Caco-2 (cell line): ENCODE data around the gene TOR1AIP2. TPM values are rescaled to one million over a fixed set of nuclear protein-coding genes. Genes with fewer than 3 reads are reported as not detected.
"Not testable (repeated sequence)": the region's sequence is repeated elsewhere in the genome, so short reads cannot be mapped to it uniquely, and the experiment has no call there.

Source experiments
- BruUV-seq: library from RNA; stranded (reverse); fragments of 400-500 nt; replicated peaks from 2 replicates; lab custom pipeline; 2021; lab: Mats Ljungman, UMichigan
- CTCF ChIA-PET: fragments of 300-600 bp; sonication (Branson Sonifier 250); formaldehyde crosslinking; loops from one replicate; lab custom pipeline; 2022; ENCODE audit warnings: antibody characterized with exemption; lab: Charles Lee
- POLR2A ChIA-PET: fragments of 300-600 bp; sonication (Branson Sonifier 250); formaldehyde crosslinking; loops from one replicate; lab custom pipeline; 2022; ENCODE audit warnings: antibody characterized with exemption; lab: Charles Lee
- DNase-seq, 2 experiments: peaks; one replicate each; pipeline versions ENCODE4 v3.0.0 to v3.0.0-alpha.2; 2020 to 2022
- H3K27me3 ChIP-seq: replicated peaks from 2 replicates; pipeline ENCODE4 v1.6.0; 2011; ENCODE audit warnings: low read length; ENCODE audit not compliant: control insufficient read depth, insufficient read depth
- H3K36me3 ChIP-seq: 2 replicates; pipeline ENCODE4 v1.5.1; 2011; ENCODE audit warnings: low read length; ENCODE audit not compliant: control insufficient read depth, insufficient read depth
- H3K4me1 ChIP-seq: fragments of 250-450 bp; sonication (Bioruptor Pico); 2 replicates; pipeline ENCODE4 v1.5.1; 2020; ENCODE audit warnings: mild to moderate bottlenecking
- H3K4me3 ChIP-seq: 2 replicates; pipeline ENCODE4 v1.5.1; 2011; ENCODE audit warnings: low read depth, mild to moderate bottlenecking, control low read depth, low read length
- H3K9me3 ChIP-seq: fragments of 250-450 bp; sonication (Bioruptor Pico); 2 replicates; pipeline ENCODE4 v1.5.1; 2020; ENCODE audit warnings: mild to moderate bottlenecking, moderate library complexity
- H3K27ac Mint-ChIP-seq: one replicate; pipeline ENCODE4 v1.8.0; 2022; ENCODE audit warnings: mixed read lengths; ENCODE audit not compliant: unreplicated experiment
- H3K27me3 Mint-ChIP-seq: one replicate; pipeline ENCODE4 v1.8.0; 2022; ENCODE audit warnings: mixed read lengths; ENCODE audit not compliant: insufficient read depth, unreplicated experiment
- H3K36me3 Mint-ChIP-seq: one replicate; pipeline ENCODE4 v1.8.0; 2022; ENCODE audit warnings: mild to moderate bottlenecking, mixed read lengths; ENCODE audit not compliant: insufficient read depth, unreplicated experiment
- H3K4me1 Mint-ChIP-seq: one replicate; pipeline ENCODE4 v1.8.0; 2022; ENCODE audit warnings: low read depth, mixed read lengths; ENCODE audit not compliant: unreplicated experiment
- H3K4me3 Mint-ChIP-seq: one replicate; pipeline ENCODE4 v1.8.0; 2022; ENCODE audit warnings: mild to moderate bottlenecking, moderate library complexity, mixed read lengths; ENCODE audit not compliant: unreplicated experiment
- H3K9me3 Mint-ChIP-seq: one replicate; pipeline ENCODE4 v1.8.0; 2022; ENCODE audit warnings: mixed read lengths; ENCODE audit not compliant: unreplicated experiment
- intact Hi-C: fragments of 100-400 bp; cut with micrococcal nuclease; formaldehyde crosslinking; loops from one replicate; pipeline ENCODE4 v1.10.0; 2022; ENCODE audit not compliant: unreplicated experiment
- total RNA-seq: library from RNA; stranded (reverse); gene quantifications from 2 replicates; pipeline ENCODE4 v1.2.3, GENCODE V29; 2022
- TF ChIP-seq, protein P1 (sequence below), 2 experiments: fragments of 200-600 bp in 1 of 2; IDR thresholded peaks; 1 replicate in 1 of 2; 2 replicates in 1 of 2; pipeline versions ENCODE4 v1.5.1 to v1.8.0; 2011 to 2022; ENCODE audit warnings: antibody characterized with exemption in 1 of 2, control low read depth in 1 of 2, inconsistent platforms in 1 of 2, low read depth in 1 of 2, low read length in 1 of 2, mild to moderate bottlenecking in 1 of 2, moderate library complexity in 1 of 2; ENCODE audit not compliant: insufficient read depth in 1 of 2, severe bottlenecking in 1 of 2, unreplicated experiment in 1 of 2

TOR1AIP2 gene
- total RNA-seq, 1 experiment from 2014 or later = 92.8 TPM

DNA sequence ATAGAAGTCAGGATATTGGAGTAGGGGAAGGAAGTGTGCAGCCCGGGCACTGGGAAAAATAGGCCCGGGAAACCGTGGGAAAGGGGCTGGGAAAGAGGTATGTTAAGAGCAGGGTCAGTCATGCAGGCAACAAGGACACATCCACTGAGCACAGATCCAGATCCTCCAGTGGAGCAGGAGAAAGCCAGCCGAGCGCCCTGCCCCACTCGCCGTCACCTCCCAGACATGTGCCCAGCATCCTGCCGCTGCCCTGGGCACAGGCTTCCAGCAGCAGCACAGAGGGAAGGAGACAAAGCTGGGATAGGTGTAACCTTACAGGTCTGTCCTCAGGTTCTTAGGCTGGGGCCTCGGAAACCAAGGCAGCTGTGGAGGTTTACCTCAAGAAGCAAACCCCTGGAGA is 70.3 kb downstream of the TOR1AIP2 start:
- TF ChIP-seq, protein P1, sequence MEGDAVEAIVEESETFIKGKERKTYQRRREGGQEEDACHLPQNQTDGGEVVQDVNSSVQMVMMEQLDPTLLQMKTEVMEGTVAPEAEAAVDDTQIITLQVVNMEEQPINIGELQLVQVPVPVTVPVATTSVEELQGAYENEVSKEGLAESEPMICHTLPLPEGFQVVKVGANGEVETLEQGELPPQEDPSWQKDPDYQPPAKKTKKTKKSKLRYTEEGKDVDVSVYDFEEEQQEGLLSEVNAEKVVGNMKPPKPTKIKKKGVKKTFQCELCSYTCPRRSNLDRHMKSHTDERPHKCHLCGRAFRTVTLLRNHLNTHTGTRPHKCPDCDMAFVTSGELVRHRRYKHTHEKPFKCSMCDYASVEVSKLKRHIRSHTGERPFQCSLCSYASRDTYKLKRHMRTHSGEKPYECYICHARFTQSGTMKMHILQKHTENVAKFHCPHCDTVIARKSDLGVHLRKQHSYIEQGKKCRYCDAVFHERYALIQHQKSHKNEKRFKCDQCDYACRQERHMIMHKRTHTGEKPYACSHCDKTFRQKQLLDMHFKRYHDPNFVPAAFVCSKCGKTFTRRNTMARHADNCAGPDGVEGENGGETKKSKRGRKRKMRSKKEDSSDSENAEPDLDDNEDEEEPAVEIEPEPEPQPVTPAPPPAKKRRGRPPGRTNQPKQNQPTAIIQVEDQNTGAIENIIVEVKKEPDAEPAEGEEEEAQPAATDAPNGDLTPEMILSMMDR (IDR thresholded peaks at IDR 0.05; ENCODE audit: insufficient read depth in 1 of 2, low read depth in 1 of 2, low read length in 1 of 2, severe bottlenecking in 1 of 2, unreplicated experiment in 1 of 2) = no peak
- Mint-ChIP-seq H3K4me1 (peaks cover 10% of the 10 kb centered on the region), H3K27me3 (peaks cover 14% of the 10 kb centered on the region), H3K4me3 (no peak overlapping the region), H3K9me3 (no peaks in the 10 kb centered on the region), H3K27ac (no peak overlapping the region), H3K36me3 (no peaks in the 10 kb centered on the region)
- H3K36me3 ChIP-seq = no peaks in the 10 kb centered on the region
- ChIA-PET POLR2A (no interaction called here), CTCF (interaction anchor here (2.3 to 5.1 kb wide), 2 partner anchors 7 to 102 kb away, joined by 21 to 237 read pairs; no protein-coding TSS in a partner anchor)
- no peak for DNase-seq
- intact Hi-C loops = no loop called here
- no peak overlapping the region for H3K4me3 ChIP-seq
- no peaks in the 10 kb centered on the region for H3K27me3 ChIP-seq
- no peaks in the 10 kb centered on the region for H3K9me3 ChIP-seq
- peaks cover 34% of the 10 kb centered on the region for H3K4me1 ChIP-seq
- no TSS peak for BruUV-seq

DNA sequence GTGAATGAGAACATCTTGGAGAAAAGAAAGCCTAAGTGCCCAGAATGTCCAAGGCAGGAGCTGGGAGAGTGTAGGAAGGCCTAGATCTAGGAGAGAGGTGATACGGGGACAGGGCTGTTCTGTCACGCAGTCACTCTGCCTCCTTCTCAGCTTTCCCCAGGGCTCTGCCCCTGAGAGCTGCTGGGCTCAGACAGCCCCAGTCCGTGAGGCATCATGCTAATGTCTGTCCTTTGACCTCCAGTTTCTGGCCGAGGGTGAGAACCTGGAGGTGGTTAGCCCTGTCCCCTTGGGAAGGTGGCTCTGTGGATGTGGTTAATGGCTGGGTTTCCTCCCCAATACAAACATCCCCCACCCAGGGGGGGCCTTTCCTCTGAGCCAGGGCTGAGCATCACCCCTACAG is 71.3 kb downstream of the TOR1AIP2 start:
- H3K36me3 Mint-ChIP-seq = no peaks in the 10 kb centered on the region
- DNase-seq = no peak
- H3K4me3 ChIP-seq = no peak overlapping the region
- no peaks in the 10 kb centered on the region for H3K36me3 ChIP-seq
- peaks cover 10% of the 10 kb centered on the region for H3K4me1 Mint-ChIP-seq
- intact Hi-C loops = no loop called here
- no peaks in the 10 kb centered on the region for H3K27me3 ChIP-seq
- H3K4me1 ChIP-seq = peaks cover 34% of the 10 kb centered on the region
- H3K27me3 Mint-ChIP-seq = peaks cover 9% of the 10 kb centered on the region
- no peak overlapping the region for H3K4me3 Mint-ChIP-seq
- TF ChIP-seq, protein P1 (IDR thresholded peaks at IDR 0.05; ENCODE audit: insufficient read depth in 1 of 2, low read depth in 1 of 2, low read length in 1 of 2, severe bottlenecking in 1 of 2, unreplicated experiment in 1 of 2) = no peak
- no peak overlapping the region for H3K27ac Mint-ChIP-seq
- no peaks in the 10 kb centered on the region for H3K9me3 ChIP-seq
- POLR2A ChIA-PET = no interaction called here
- H3K9me3 Mint-ChIP-seq = no peaks in the 10 kb centered on the region
- CTCF ChIA-PET = interaction anchor here (0.6 to 2.3 kb wide), 3 partner anchors 8 to 103 kb away, joined by 4 to 21 read pairs (median 7); no protein-coding TSS in a partner anchor
- BruUV-seq = no TSS peak

DNA sequence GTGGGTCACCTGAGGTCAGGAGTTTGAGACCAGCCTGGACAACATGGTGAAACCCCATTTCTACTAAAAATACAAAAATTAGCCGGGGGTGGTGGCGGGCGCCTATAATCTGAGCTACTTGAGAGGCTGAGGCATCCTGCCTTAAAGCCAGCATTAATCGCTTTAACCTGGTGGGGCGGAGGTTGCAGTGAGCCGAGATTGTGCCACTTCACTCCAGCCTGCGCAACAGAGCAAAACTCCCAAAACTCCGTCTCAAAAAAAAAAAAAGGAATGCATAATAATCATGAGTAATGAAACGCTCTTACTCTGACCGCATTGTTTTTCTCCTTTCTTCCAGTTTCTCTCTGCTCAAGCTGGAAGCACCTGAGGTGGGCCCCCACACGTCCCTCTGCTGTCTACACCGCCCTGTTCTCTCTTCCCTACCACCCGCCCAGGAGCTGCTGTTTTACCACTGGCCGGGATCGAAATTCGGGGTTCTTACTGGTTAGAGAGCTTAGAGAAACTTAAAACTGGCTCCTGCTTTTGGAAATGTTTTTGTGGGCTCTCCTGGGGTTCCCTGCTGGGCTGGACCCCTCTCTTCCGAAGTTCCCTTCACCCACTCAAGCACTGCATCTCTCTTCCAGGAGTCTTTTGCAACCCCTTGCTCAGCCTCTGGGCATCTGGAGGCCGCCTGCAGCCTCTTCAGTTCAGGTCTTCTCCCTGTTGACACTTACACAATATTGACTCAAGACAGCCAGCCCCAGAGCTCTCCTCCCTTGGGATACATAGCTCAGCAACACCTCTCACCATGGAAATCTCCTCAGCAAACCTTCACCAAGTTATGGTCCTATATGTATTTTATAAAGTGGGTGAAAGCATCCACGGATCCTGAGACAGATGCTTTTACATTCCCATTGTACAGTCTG is 72.1 kb downstream of the TOR1AIP2 start:
- no peak overlapping the region for H3K4me3 ChIP-seq
- Mint-ChIP-seq H3K4me1 (peaks cover 10% of the 10 kb centered on the region), H3K36me3 (no peaks in the 10 kb centered on the region), H3K4me3 (no peak overlapping the region), H3K9me3 (no peaks in the 10 kb centered on the region), H3K27me3 (peaks cover 6% of the 10 kb centered on the region), H3K27ac (no peak overlapping the region)
- H3K27me3 ChIP-seq = no peaks in the 10 kb centered on the region
- no peaks in the 10 kb centered on the region for H3K36me3 ChIP-seq
- no TSS peak for BruUV-seq
- intact Hi-C loops = no loop called here
- POLR2A ChIA-PET = no interaction called here
- H3K9me3 ChIP-seq = no peaks in the 10 kb centered on the region
- DNase-seq = peak in 1 of 2 experiments; percentile 32
- peaks cover 34% of the 10 kb centered on the region for H3K4me1 ChIP-seq
- CTCF ChIA-PET = interaction anchor here (0.6 to 2.3 kb wide), 3 partner anchors 9 to 102 kb away, joined by 4 to 21 read pairs (median 7); no protein-coding TSS in a partner anchor
- TF ChIP-seq, protein P1 (IDR thresholded peaks at IDR 0.05; ENCODE audit: insufficient read depth in 1 of 2, low read depth in 1 of 2, low read length in 1 of 2, severe bottlenecking in 1 of 2, unreplicated experiment in 1 of 2) = no peak

DNA sequence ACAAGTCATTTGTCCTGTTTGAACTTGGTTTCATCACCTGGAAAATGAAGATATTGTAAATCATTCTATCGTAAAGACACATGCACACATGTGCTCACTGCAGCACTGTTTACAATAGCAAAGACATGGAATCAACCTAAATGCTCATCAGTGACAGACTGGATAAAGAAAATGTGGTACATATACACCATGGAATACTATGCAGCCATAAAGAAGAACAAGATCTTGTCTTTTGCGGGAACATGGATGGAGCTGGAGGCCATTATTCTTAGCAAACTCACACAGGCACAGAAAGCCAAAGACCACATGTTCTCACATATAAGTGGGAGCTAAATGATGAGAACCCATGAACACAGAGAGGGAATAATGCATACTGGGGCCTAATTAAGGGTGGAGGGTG is 73.2 kb downstream of the TOR1AIP2 start:
- POLR2A ChIA-PET, DNase-seq, H3K36me3 ChIP-seq, H3K4me3 Mint-ChIP-seq, H3K27ac Mint-ChIP-seq, H3K36me3 Mint-ChIP-seq, BruUV-seq, intact Hi-C loops, H3K9me3 Mint-ChIP-seq, H3K9me3 ChIP-seq, H3K27me3 ChIP-seq, H3K27me3 Mint-ChIP-seq, H3K4me1 Mint-ChIP-seq, H3K4me3 ChIP-seq, CTCF ChIA-PET: not testable (repeated sequence)
- H3K4me1 ChIP-seq = peaks cover 34% of the 10 kb centered on the region
